Hematopoietic multipotent progenitor cell treated with erythropoietin and hydrocortisone succinate and interleukin-3 and kit ligand, for 15 days (in vitro differentiated cells): ENCODE results near the gene MSI2.
"Not testable (repeated sequence)": the region's sequence is repeated elsewhere in the genome, so short reads cannot be mapped to it uniquely, and the experiment has no call there.

ENCODE experiments used
- DNase-seq: peaks from one replicate; pipeline ENCODE4 v3.0.0-alpha.2; 2015; ENCODE audit warnings: low spot score

The MSI2 gene

DNA sequence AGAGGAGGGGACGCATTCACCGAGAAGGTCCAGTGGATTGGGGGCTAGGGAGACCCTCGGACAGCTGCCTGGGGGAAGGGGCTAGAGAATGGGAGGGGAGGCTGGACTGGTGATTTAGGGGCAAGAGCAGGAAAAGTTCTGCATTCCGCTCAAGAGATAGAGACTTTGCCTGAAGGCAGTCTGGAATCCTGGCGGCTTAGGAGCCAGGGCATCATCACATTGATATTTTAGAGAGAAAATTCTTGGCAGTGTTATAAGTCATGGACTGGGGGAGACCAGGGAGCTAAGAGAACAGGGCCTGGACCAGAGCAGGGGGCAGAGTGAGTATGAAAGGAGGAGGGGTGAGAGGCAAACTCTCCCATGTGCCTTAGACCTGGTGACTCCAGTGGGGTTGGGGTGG, 35.8 kb downstream of the MSI2 start:
- no peak for DNase-seq

- no peak for DNase-seq
These were observed 36.8 kb downstream of the MSI2 start for GRCh38 chr17:57293077-57293476.

DNA sequence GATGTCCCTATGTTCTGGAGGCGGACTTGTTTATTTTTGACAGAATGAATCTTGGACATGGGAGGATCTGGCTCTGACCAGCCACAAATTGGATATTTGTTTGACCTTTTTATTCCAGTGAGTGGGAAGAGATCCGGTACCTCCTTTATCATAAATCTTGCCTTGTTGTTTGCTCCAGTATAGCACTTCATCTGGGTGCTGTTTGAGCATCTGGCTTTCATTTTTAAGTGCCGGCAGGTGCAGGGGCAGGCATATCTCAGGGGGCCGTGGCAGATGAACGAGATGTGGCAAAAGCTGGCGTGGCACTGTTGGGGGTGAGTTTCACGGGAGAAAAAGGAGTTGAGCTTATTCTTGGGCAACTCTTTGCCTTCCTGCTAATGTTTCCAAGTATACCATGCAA, 37.8 kb downstream of the MSI2 start:
- no peak for DNase-seq

DNA sequence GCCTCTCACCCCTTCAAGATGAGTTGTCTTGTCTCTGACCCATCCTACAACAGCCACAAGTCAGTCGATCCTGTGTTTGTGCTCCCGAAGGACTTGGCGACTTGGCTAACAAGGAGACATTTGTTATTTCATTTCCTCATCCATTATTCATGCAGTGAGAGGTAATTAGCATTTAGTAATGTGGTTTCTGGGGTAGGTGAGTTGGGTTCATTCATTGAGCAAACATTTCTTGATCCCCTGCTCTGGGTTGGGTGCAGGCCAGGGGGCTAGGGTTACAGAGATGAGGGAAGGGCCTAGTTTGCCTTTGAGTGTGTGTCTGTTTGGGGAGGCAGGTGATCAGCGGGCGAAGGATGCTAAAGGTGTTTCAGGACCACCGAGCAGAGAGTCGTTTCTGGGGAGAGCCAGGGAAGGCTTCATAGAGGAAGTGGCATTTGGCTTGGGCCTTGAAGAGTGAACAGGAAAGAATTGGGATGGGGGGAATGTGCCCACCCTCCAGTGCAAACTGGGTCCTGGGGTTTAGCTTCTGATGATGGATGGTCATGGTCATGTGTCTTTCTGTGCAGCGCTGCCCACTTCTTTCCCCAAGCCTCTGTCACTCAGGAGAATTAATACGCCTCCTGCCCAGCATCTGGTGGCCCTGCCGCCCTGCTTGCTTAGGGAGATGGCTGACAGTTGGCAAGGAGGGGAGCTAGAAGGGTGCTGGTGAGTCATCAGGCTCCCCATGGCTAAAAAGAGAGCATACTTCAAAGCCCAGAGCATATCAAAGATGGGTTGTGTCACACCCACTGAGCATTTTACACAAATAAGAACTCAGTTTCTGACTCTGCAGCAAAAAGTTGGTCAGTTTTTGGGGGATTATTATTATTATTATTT, 38.5 kb downstream of the MSI2 start:
- peak; percentile 36 for DNase-seq

- no peak for DNase-seq
These were observed 39.3 kb downstream of the MSI2 start for GRCh38 chr17:57295526-57296023.

- DNase-seq = no peak
These were observed 39.9 kb downstream of the MSI2 start for GRCh38 chr17:57296231-57296630.

- DNase-seq = no peak
These were observed 42.9 kb downstream of the MSI2 start for GRCh38 chr17:57299176-57299575.

- DNase-seq = not testable (repeated sequence)
These were observed 44.3 kb downstream of the MSI2 start for GRCh38 chr17:57300592-57300991.

GRCh38 chr17:57302690-57303465, 46.6 kb downstream of the MSI2 start:
- DNase-seq = no peak

DNA sequence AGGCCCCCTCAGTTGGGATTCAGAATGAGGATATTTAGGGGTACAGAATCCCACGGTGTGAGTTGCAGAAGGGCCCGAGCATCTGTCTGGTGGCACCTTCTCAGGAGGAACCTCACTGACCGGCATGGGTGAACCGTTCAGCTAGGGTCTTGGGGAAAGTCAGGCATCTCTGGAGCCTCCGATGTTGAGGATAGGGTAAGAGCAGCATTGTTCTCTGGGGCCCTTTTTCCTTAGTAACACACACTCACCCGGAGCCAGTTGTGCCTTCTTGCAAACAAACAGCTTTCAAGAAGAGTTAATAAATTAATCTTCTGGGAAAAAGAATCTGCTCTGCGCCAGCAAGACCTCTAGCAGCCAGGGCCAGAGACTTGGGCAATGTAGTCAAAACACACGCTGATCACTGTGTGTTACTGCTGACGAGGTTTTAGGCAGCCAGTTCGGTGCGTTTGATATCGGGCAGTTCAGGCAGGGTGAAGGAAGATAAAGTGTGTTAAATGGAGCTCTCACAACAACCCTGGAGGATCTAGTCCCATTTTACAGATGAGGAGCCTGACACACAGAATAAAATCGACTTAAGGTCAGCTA, 48.9 kb downstream of the MSI2 start:
- no peak for DNase-seq

DNA sequence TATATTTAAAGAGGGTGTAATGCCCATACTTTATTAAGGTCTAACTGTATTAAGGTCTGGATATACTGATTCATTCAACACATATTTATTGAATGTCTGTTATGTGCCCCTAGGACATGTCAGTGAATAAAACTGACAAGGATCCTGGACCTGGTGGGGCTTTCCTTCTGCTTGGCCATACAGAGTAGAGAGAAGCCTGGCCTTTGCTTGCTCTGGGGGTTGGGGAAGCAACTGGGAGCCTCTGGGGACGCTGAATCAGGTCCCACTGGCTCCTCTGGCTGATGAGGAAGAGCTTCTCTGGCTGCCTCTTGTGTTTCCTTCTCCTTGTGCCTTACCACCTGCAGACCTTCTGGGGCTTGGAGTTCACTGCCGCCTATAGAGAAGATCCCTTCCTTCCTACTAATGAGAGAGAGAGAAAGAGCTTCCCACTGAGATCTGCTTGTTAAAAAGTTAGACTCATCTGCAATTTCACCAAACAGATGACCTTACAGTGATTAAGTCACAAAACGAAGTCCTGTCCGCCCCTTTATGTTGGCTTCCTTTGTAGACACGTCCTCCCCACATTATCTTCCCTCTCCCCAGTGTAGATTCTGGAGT, 49.7 kb downstream of the MSI2 start:
- DNase-seq = no peak

DNA sequence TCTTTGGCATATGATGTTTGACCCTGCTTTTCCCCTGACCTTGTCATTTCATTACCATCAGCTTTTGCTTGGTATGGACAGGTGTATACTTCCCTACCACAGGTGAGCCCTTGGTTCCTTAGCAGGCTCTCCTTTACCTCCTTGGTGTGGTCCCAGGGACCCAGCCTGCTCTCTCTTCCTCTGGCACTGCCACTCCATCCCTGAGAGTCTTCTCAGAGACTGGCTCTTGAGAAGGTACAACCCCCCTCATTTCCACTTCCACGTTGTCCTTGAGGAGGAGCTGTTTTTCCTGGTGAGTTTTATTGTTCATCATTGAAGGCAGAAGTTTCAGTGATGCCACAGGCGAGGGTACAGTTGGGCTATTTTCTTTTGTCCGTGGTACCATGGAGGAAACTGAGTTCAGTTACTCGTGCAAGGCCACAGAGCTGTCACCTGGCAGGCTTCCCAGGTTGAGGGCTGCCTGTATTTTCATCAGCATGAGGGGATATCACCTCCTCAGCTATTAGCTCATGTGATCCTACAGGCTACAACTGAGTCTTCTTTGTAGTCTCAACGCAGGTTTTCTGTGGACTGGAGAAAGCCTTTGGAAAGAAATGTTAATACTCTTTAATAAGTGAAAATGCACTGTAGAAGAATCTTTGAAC, 52.3 kb downstream of the MSI2 start:
- no peak for DNase-seq

GRCh38 chr17:57309479-57309878, 53.2 kb downstream of the MSI2 start:
- DNase-seq = no peak

DNA sequence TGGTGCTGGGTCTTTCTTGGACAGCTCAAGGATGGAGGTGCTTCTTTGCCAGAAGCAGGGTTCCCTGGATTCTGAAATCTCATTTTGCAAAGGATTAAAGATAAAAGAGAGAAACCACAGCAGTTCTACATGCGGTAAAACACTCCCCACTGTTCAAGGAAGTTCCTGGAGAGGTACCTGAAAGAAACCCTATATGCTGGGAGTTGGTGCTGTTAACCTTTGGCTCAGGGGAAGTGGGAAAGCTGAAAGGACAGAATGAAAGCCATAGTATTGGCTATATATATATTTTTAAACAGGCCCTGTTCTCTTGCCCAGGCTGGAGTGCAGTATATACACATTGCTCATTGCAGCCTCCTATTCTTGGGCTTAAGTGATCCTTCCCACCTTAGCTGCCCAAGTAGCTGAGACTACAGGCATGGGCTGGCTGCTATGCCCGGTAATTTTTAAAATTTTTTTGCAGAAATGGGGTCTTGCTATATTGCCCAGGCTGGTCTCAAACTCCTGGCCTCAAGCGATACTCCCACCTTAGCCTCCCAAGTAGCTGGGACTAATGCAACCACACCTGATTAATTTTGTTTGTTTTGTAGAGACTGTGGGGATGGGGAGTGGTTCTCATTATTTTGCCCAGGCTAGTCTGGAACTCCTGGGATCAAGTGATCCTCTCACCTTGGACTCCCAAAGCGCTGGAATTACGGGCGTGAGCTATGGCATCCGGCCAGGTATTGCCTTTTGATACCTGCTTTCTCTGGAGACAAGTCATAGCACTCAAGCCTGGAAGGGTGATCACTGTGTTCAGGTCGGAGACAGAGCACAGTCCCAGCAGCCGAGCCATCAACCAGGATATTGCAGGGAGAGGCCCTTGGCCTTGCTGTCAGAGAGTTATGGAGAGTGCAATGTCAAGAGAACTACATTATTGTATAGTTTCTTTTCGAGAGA, 55.2 kb downstream of the MSI2 start:
- no peak for DNase-seq

DNA sequence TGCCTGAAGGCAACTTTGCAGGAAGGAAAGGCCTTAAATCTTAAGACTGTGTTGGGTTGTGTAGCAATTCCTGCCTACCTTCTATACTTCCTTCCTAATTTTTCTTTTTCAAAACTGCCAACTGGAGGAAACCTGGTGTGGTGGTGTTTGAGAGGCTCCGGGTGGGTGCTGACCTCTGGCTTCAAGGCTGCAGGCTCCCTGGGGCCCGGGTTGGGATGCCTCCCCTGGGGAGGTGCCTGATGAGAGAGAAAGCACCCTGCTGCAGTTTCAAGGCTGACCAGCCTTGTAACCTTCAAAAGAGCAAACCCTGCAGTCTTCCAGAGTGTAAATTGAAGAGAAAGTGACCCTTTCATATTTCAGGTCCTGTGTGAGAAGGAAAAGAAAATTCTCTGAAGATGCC, 55.9 kb downstream of the MSI2 start:
- DNase-seq = no peak

DNA sequence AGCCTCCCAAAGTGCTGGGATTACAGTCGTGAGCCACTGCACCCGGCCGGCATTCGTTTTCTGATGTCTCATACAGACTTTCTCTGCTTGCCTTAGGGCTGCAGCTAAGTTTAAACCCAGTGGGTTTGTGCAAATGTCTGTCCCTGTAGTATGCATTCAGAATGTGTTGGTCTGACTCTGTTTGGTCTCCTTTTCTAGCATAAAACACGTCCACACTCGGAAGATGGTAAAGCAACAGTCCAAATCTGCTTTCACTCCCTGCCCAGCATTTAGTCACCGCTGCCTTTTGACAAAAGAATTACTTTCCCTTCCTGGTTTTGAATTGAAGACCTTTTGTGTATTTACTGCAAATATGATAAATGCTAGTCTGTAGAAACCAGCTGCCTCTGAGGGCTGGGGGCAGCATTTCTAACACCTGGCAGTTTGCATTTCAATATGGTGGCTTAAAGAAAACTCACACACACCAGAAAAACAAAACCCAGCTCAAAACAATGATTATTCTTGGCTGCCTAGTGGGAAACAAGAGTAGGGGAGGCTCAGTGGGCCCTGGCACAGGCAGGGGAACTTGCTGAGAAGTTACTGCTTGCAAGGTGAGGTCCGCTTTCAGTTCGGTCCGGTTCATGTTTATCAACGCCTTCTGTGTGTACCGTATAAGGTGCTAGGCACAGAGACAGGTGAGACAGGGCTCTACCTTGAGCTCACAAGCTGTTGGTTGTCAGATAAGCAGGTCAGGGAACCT, 56.9 kb downstream of the MSI2 start:
- DNase-seq = no peak

- DNase-seq = no peak
These were observed 59.0 kb downstream of the MSI2 start for GRCh38 chr17:57315061-57316015.

GRCh38 chr17:57316361-57316760, 60.0 kb downstream of the MSI2 start:
- DNase-seq = no peak

DNA sequence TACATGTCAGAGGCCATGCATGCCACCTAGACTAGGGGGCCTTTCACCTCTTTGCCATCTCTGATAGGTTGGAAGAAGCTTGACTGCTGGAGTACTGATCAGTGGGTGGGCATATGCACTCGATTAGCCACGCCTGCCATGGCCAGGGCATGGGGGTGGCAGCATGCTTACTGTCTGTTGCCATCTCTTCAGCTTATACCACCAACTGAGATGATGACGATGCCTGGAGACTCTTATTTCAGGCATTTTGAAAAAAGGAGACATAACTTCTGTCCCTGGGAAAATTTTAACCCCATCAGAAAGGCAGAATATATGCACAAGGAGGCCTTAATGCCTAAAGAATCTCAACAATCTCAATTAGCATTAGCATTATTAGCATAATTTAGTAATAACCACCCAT, 60.8 kb downstream of the MSI2 start:
- no peak for DNase-seq
